Fibroblast of skin of back (primary cell): ENCODE measurements around the gene SGPP2. TPM values are rescaled to one million over a fixed set of nuclear protein-coding genes. Genes with fewer than 3 reads are reported as not detected.
"Not testable (repeated sequence)": the region's sequence is repeated elsewhere in the genome, so short reads cannot be mapped to it uniquely, and the experiment has no call there.

Source experiments
- DNase-seq: peaks from one replicate; pipeline ENCODE4 v3.0.0-alpha.2; 2013
- polyA plus RNA-seq, 2 experiments: library from polyadenylated mRNA; unstranded; fragments of 120-200 nt; gene quantifications; one replicate each; pipeline ENCODE4 v1.2.1, GENCODE V29; 2013; ENCODE audit not compliant: insufficient read length in 2 of 2

The SGPP2 gene
- 0.29 TPM for polyA plus RNA-seq (2013, experiment 1 of 2; ENCODE audit: insufficient read length)
- polyA plus RNA-seq (2013, experiment 2 of 2; ENCODE audit: insufficient read length) = not detected

- no peak for DNase-seq
Measured at GRCh38 chr2:222424276-222424728, at the start of gene SGPP2. SGPP2 (plus strand) TSS chr2:222424543; CDS start chr2:222424603, 60 bp downstream.

GRCh38 chr2:222375798-222376197 lies 48.5 kb upstream of the SGPP2 start:
- no peak for DNase-seq

- no peak for DNase-seq
Measured at GRCh38 chr2:222380456-222380855, 43.9 kb upstream of the SGPP2 start.

GRCh38 chr2:222381566-222381965 lies 42.8 kb upstream of the SGPP2 start:
- no peak for DNase-seq

GRCh38 chr2:222383255-222383654 lies 41.1 kb upstream of the SGPP2 start:
- no peak for DNase-seq

GRCh38 chr2:222391743-222392285 lies 32.5 kb upstream of the SGPP2 start:
- no peak for DNase-seq

GRCh38 chr2:222393733-222394267 lies 30.5 kb upstream of the SGPP2 start:
- DNase-seq = no peak

GRCh38 chr2:222398446-222398885 lies 25.9 kb upstream of the SGPP2 start:
- no peak for DNase-seq

- DNase-seq = no peak
Measured at GRCh38 chr2:222399038-222399783, 25.1 kb upstream of the SGPP2 start.

GRCh38 chr2:222404151-222404905 lies 20.0 kb upstream of the SGPP2 start:
- DNase-seq = no peak

- DNase-seq = no peak
Measured at GRCh38 chr2:222408684-222409083, 15.7 kb upstream of the SGPP2 start.

- DNase-seq = no peak
Measured at GRCh38 chr2:222410534-222410933, 13.8 kb upstream of the SGPP2 start.

GRCh38 chr2:222412334-222412733 lies 12.0 kb upstream of the SGPP2 start:
- not testable (repeated sequence) for DNase-seq

GRCh38 chr2:222413295-222413911 lies 10.9 kb upstream of the SGPP2 start:
- DNase-seq = no peak

- no peak for DNase-seq
Measured at GRCh38 chr2:222418739-222419138, 5.6 kb upstream of the SGPP2 start.

GRCh38 chr2:222420508-222420907 lies 3.8 kb upstream of the SGPP2 start:
- no peak for DNase-seq

- no peak for DNase-seq
Measured at GRCh38 chr2:222421626-222422025, 2.7 kb upstream of the SGPP2 start.

- DNase-seq = no peak
Measured at GRCh38 chr2:222423186-222423585, 1.2 kb upstream of the SGPP2 start.

- DNase-seq = no peak
Measured at GRCh38 chr2:222423632-222424275, 589 bp upstream of the SGPP2 start.

- DNase-seq = no peak
Measured at GRCh38 chr2:222424729-222425671, 657 bp downstream of the SGPP2 start.
